HCT116 (cell line): Measurements from ENCODE around the gene TRIM39. TPM values are rescaled to one million over a fixed set of nuclear protein-coding genes. Genes with fewer than 3 reads are reported as not detected.
A peak's percentile ranks its signal among the peaks of the same experiment; 100 is the strongest.

Experiments
- ATAC-seq: fragments of 200-7000 bp; cut with Tn5 transposase; 2 replicates; pipeline ENCODE4 v1.9.1; 2020; ENCODE audit warnings: mild to moderate bottlenecking, moderate library complexity
- BruUV-seq: library from RNA; stranded (reverse); fragments of 400-500 nt; replicated peaks from 2 replicates; lab custom pipeline; 2021; lab: Mats Ljungman, UMichigan
- CTCF ChIA-PET: fragments of 300-600 bp; sonication (Branson Sonifier 250); formaldehyde crosslinking; loops from one replicate; lab custom pipeline; 2021; ENCODE audit warnings: antibody characterized with exemption; lab: Charles Lee
- POLR2A ChIA-PET: fragments of 300-600, 350-600 bp; sonication (Branson Sonifier 250); formaldehyde crosslinking; loops from one replicate; lab custom pipeline; 2021; ENCODE audit warnings: antibody characterized with exemption; lab: Charles Lee
- RAD21 ChIA-PET, 2 experiments: fragments of 300-600 bp; sonication (Branson Sonifier 250); formaldehyde crosslinking; loops; one replicate each; lab custom pipeline; 2023; ENCODE audit warnings: low total read pairs in 2 of 2; ENCODE audit not compliant: uncharacterized antibody in 2 of 2, unreplicated experiment in 2 of 2, low non-redundant PET in 1 of 2; lab: Charles Lee
- DNase-seq: peaks from one replicate; pipeline ENCODE4 v3.0.0-alpha.2; 2010; ENCODE audit warnings: low read depth, low spot score
- H2AFZ ChIP-seq: fragments of 200-600 bp; shearing (Covaris generic), sonication (generic); 2 replicates; pipeline ENCODE4 v1.6.1; 2017; ENCODE audit warnings: low read depth, mixed run types, mixed read lengths, antibody characterized with exemption, low read length; ENCODE audit not compliant: poor library complexity, severe bottlenecking
- H3K27ac ChIP-seq: 2 replicates; pipeline ENCODE4 v1.5.1; 2012; ENCODE audit warnings: low read depth, low read length
- H3K27me3 ChIP-seq: fragments of 200-600 bp; sonication (generic); 2 replicates; pipeline ENCODE4 v1.6.1; 2016; ENCODE audit warnings: mixed run types, low read length, mixed read lengths; ENCODE audit not compliant: insufficient read depth
- H3K36me3 ChIP-seq, 2 experiments: fragments of 200-500 bp in 1 of 2; fragments of 200-600 bp in 1 of 2; sonication (Bioruptor generic) in 1 of 2; sonication (generic) in 1 of 2; 2 replicates each; pipeline versions ENCODE4 v1.5.1 to v1.6.1; 2014 to 2016; ENCODE audit warnings: low read length in 2 of 2, inconsistent platforms in 1 of 2, mixed read lengths in 1 of 2, mixed run types in 1 of 2; ENCODE audit not compliant: insufficient read depth in 2 of 2, control insufficient read depth in 1 of 2
- H3K4me1 ChIP-seq, 2 experiments: fragments of 200-600 bp in 1 of 2; sonication (generic) in 1 of 2; 2 replicates each; pipeline versions ENCODE4 v1.5.1 to v1.6.1; 2012 to 2017; ENCODE audit warnings: low read length in 2 of 2, inconsistent platforms in 1 of 2, mild to moderate bottlenecking in 1 of 2, mixed read lengths in 1 of 2, mixed run types in 1 of 2, moderate library complexity in 1 of 2; ENCODE audit not compliant: insufficient read depth in 2 of 2, control insufficient read depth in 1 of 2
- H3K4me2 ChIP-seq: fragments of 200-600 bp; sonication (generic); 2 replicates; pipeline ENCODE4 v1.6.1; 2017; ENCODE audit warnings: mixed run types, low read length, mixed read lengths
- H3K4me3 ChIP-seq, 2 experiments: fragments of 200-600 bp in 1 of 2; sonication (generic) in 1 of 2; replicated peaks in 1 of 2; 2 replicates each; pipeline ENCODE4 v1.5.1; 2011 to 2016; ENCODE audit warnings: low read length in 2 of 2, control low read depth in 1 of 2, low read depth in 1 of 2, mild to moderate bottlenecking in 1 of 2, mixed read lengths in 1 of 2, mixed run types in 1 of 2
- H3K79me2 ChIP-seq: fragments of 200-600 bp; sonication (generic); 2 replicates; pipeline ENCODE4 v1.6.1; 2017; ENCODE audit warnings: mild to moderate bottlenecking, mixed run types, low read length, moderate library complexity, mixed read lengths; ENCODE audit not compliant: insufficient read depth
- H3K9ac ChIP-seq: fragments of 200-600 bp; sonication (generic); 2 replicates; pipeline ENCODE4 v1.6.1; 2016; ENCODE audit warnings: low read length, mixed read lengths
- H3K9me2 ChIP-seq: fragments of 200-600 bp; sonication (generic), shearing (Covaris generic); 2 replicates; pipeline ENCODE4 v1.6.1; 2017; ENCODE audit warnings: mixed run types, mild to moderate bottlenecking, moderate library complexity; ENCODE audit not compliant: insufficient read depth
- H3K9me3 ChIP-seq, 2 experiments: fragments of 200-500 bp in 1 of 2; fragments of 200-600 bp in 1 of 2; sonication (Bioruptor generic) in 1 of 2; sonication (generic) in 1 of 2; 2 replicates each; pipeline ENCODE4 v1.6.1; 2014 to 2017; ENCODE audit warnings: low read length in 2 of 2, mixed read lengths in 2 of 2, inconsistent platforms in 1 of 2, low read depth in 1 of 2, mild to moderate bottlenecking in 1 of 2, mixed run types in 1 of 2, moderate library complexity in 1 of 2; ENCODE audit not compliant: control insufficient read depth in 1 of 2, insufficient read depth in 1 of 2
- H4K20me1 ChIP-seq: fragments of 200-600 bp; sonication (generic), shearing (Covaris generic); 2 replicates; pipeline ENCODE4 v1.6.1; 2017; ENCODE audit warnings: mixed run types, mild to moderate bottlenecking, moderate library complexity; ENCODE audit not compliant: insufficient read depth
- ATF3 ChIP-seq: IDR thresholded peaks from 2 replicates; pipeline ENCODE4 v1.6.1; 2012
- EGR1 ChIP-seq: IDR thresholded peaks from 2 replicates; pipeline ENCODE4 v1.6.1; 2012; ENCODE audit warnings: low read depth
- ELF1 ChIP-seq: IDR thresholded peaks from 2 replicates; pipeline ENCODE4 v1.6.1; 2012; ENCODE audit warnings: low read depth, borderline replicate concordance
- MAX ChIP-seq: IDR thresholded peaks from 2 replicates; pipeline ENCODE4 v1.6.1; 2012
- POLR2A ChIP-seq: IDR thresholded peaks from 2 replicates; pipeline ENCODE4 v1.7.0; 2011; ENCODE audit warnings: borderline replicate concordance; ENCODE audit not compliant: insufficient read depth, insufficient read length; ENCODE audit errors: extremely low read depth
- POLR2AphosphoS5 ChIP-seq: IDR thresholded peaks from 2 replicates; pipeline ENCODE4 v1.6.1; 2011; ENCODE audit warnings: mild to moderate bottlenecking, low read depth, low read length, moderate library complexity
- RAD21 ChIP-seq: IDR thresholded peaks from 2 replicates; pipeline ENCODE4 v1.6.1; 2012; ENCODE audit warnings: low read depth, mild to moderate bottlenecking
- REST ChIP-seq: IDR thresholded peaks from 2 replicates; pipeline ENCODE4 v1.6.1; 2012; ENCODE audit warnings: low read depth
- SIN3A ChIP-seq: IDR thresholded peaks from 2 replicates; pipeline ENCODE4 v1.6.1; 2012; ENCODE audit warnings: low read depth
- SP1 ChIP-seq: IDR thresholded peaks from 2 replicates; pipeline ENCODE4 v1.6.1; 2012; ENCODE audit warnings: low read depth
- SRF ChIP-seq: IDR thresholded peaks from 2 replicates; pipeline ENCODE4 v1.6.1; 2012; ENCODE audit warnings: low read depth
- ZBTB33 ChIP-seq: IDR thresholded peaks from 2 replicates; pipeline ENCODE4 v1.6.1; 2011; ENCODE audit warnings: mild to moderate bottlenecking, low read length, moderate library complexity; ENCODE audit not compliant: insufficient replicate concordance; ENCODE audit errors: extremely low read depth
- ZFX ChIP-seq: fragments of 450-650 bp; IDR thresholded peaks from 2 replicates; pipeline ENCODE4 v1.6.1; 2017
- intact Hi-C: fragments of 100-400 bp; cut with micrococcal nuclease; formaldehyde crosslinking; loops from 2 replicates; pipeline ENCODE4 v1.10.0; 2022
- total RNA-seq: library from RNA; stranded (reverse); gene quantifications from one replicate; pipeline ENCODE4 v1.2.1, GENCODE V29; 2021; ENCODE audit not compliant: unreplicated experiment

TRIM39 gene
- total RNA-seq, 1 experiment from 2014 or later, result 11.2 TPM

- DNase-seq (no peak), ATAC-seq (no peak)
- no peaks in the 10 kb centered on the region for H3K27me3 ChIP-seq
- peak overlapping the region; percentile 77 to 93 for H3K4me3 ChIP-seq
- H3K9ac ChIP-seq, result peak overlapping the region; percentile 83
- intact Hi-C loops, result no loop called here
- peaks cover 0 to 5% of the 10 kb centered on the region in 2 experiments; a peak in 2 of 4 replicates for H3K36me3 ChIP-seq
- CTCF ChIA-PET, result interaction anchor here (1.0 to 1.5 kb wide), 2 partner anchors 108 to 126 kb away, joined by 3 to 4 read pairs; no protein-coding TSS in a partner anchor
- peak overlapping the region; percentile 97 for H3K4me2 ChIP-seq
- no TSS peak for BruUV-seq
- H3K9me2 ChIP-seq, result no peaks in the 10 kb centered on the region
- no peak overlapping the region for H2AFZ ChIP-seq
- H3K79me2 ChIP-seq, result peaks cover 42% of the 10 kb centered on the region
- H4K20me1 ChIP-seq, result peaks cover 12% of the 10 kb centered on the region; the same call in 1 of the 2 replicates
- peak overlapping the region; percentile 80 for H3K27ac ChIP-seq
- POLR2A ChIA-PET, result interaction anchor here (1.2 to 1.6 kb wide), 3 partner anchors 11 to 114 kb away, joined by 3 to 4 read pairs (median 3); partner anchors contain the start of gene TRIM26
- RAD21 ChIA-PET, result no interaction called here
- H3K9me3 ChIP-seq, result no peaks in the 10 kb centered on the region
- H3K4me1 ChIP-seq, result peaks cover 9 to 24% of the 10 kb centered on the region in 2 experiments
- TF ChIP-seq SIN3A (peak; percentile 59; the same call in 1 of the 2 replicates), MAX (peak; percentile 70), ZFX (no peak)
Observed at GRCh38 chr6:30327232-30327746, 562 bp downstream of the TRIM39 start.

GRCh38 chr6:30328397-30328796 is 1.7 kb downstream of the TRIM39 start:
- Histone ChIP-seq H3K36me3 (peaks cover 0 to 6% of the 10 kb centered on the region in 2 experiments; a peak in 2 of 4 replicates), H2AFZ (no peak overlapping the region), H3K4me3 (no peak overlapping the region), H3K27ac (no peak overlapping the region), H3K9me3 (no peaks in the 10 kb centered on the region), H3K27me3 (no peaks in the 10 kb centered on the region), H3K4me2 (peak overlapping the region; percentile 97; the same call in 1 of the 2 replicates), H3K9ac (no peak overlapping the region), H4K20me1 (peaks cover 11% of the 10 kb centered on the region; the same call in 1 of the 2 replicates), H3K79me2 (peaks cover 30% of the 10 kb centered on the region), H3K9me2 (no peaks in the 10 kb centered on the region), H3K4me1 (peaks cover 9 to 24% of the 10 kb centered on the region in 2 experiments)
- no peak for ATAC-seq
- ChIA-PET RAD21 (no interaction called here), CTCF (interaction anchor here (0.6 kb wide), 1 partner anchor 1570 kb away, joined by 3 read pairs; no protein-coding TSS in a partner anchor), POLR2A (no interaction called here)
- no TSS peak for BruUV-seq
- intact Hi-C loops, result no loop called here
- DNase-seq, result no peak
- TF ChIP-seq POLR2AphosphoS5 (no peak), ELF1 (no peak), POLR2A (no peak), MAX (no peak), REST (no peak), EGR1 (no peak), RAD21 (no peak), ATF3 (no peak), SRF (no peak), SIN3A (no peak), SP1 (no peak), ZBTB33 (no peak)
